LNCaP clone FGC (cell line): ENCODE results near the gene CXCL8.

Source experiments
- DNase-seq: peaks from one replicate; pipeline ENCODE4 v3.0.0-alpha.2; 2011; ENCODE audit warnings: low read depth
- H3K4me3 ChIP-seq: 2 replicates; pipeline ENCODE4 v1.5.1; 2011; ENCODE audit warnings: mild to moderate bottlenecking, low read depth, low read length, control low read depth
- TF ChIP-seq, protein P1 (sequence below): IDR thresholded peaks from 2 replicates; pipeline ENCODE4 v1.5.1; 2012; ENCODE audit warnings: mild to moderate bottlenecking; ENCODE audit not compliant: control insufficient read depth, insufficient read depth; ENCODE audit errors: extremely low read depth

The CXCL8 gene

DNA sequence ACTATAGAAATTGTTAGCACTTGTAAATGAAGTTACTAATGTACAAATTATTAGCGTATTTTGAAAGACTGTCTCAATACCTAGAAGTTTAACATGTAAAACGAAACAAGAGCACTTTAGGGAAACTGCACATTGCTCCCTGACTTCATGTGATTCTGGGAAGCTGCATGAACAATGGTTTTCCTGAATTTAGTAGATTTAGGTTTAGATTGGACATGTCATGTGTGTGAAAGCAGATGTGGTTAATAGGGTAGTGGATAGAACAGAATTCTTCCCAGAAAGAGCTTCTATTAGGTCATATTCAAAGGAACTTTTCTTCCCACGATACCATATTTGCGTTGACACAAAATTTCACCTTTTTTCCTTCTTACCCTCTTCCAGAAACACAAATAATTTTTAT, 14.9 kb upstream of the CXCL8 start:
- H3K4me3 ChIP-seq: no peak overlapping the region
- TF ChIP-seq, protein P1, sequence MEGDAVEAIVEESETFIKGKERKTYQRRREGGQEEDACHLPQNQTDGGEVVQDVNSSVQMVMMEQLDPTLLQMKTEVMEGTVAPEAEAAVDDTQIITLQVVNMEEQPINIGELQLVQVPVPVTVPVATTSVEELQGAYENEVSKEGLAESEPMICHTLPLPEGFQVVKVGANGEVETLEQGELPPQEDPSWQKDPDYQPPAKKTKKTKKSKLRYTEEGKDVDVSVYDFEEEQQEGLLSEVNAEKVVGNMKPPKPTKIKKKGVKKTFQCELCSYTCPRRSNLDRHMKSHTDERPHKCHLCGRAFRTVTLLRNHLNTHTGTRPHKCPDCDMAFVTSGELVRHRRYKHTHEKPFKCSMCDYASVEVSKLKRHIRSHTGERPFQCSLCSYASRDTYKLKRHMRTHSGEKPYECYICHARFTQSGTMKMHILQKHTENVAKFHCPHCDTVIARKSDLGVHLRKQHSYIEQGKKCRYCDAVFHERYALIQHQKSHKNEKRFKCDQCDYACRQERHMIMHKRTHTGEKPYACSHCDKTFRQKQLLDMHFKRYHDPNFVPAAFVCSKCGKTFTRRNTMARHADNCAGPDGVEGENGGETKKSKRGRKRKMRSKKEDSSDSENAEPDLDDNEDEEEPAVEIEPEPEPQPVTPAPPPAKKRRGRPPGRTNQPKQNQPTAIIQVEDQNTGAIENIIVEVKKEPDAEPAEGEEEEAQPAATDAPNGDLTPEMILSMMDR: no peak
- no peak for DNase-seq

DNA sequence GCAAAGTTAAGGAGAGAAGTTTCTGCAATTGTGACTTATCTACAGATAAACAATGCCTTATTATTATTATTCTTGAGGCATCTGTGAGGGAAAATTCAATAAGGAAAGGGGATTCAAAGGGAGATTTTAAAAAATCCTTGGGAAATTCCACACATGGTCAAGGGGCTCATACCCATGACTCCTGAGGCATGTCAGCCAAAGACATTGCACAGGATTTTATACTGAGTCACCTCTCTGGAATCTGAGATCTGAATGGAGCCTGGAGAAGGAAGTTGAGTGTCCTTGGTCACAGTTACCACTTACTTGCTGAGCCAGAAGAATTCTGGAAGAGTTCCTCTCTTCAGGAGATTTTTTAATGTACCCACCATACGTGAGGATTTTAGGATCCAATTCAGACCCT, 14.4 kb upstream of the CXCL8 start:
- no peak for DNase-seq
- H3K4me3 ChIP-seq: no peak overlapping the region
- TF ChIP-seq, protein P1: no peak

DNA sequence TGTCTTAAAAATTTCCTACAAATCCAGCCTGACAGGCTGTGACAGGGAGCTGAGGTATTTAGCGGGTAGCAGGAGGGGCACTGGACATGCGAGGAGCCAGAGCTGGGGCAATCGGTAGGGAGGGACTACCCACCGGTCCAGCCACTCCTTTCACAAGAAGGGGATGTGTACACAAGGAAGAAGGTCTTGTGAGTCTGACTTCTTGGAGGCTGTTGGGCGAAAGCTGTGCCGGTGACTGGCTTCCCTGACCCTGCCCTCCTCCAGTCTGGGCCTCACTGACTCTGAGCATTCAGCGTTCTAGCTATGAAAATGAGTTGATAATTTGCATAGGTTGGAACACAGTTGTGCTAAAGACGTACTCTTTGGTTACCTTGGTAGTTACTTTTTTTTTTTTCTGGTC, 12.7 kb upstream of the CXCL8 start:
- TF ChIP-seq, protein P1: no peak
- no peak overlapping the region for H3K4me3 ChIP-seq
- no peak for DNase-seq

DNA sequence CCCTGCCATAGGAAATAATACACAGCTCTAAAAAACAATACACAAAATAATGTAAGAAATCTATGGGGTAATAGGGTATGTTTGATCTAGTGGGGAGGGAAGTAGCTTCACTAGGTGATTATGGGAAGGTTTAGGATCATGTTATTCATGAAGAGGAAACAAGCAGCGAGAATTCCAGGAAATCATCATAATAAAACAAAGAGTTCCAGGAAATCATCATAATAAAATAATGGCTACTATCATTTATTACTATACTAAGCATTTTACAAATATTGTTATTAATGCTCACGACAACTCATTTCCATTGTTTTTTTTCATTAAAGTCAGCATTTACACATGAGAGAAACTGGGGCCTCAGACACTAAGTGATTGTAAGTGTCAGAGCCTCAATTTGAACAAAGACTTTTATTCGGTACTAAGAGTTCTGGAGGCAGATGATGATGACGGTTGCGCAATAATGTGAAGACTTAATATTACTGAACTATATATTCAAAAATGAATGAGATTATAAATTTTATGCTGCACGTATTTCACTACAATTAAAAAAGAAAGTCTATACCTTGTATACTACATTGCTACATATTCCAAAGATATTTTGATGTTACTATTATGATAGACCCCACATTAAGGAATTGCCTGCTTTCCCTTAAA, 12.2 kb upstream of the CXCL8 start:
- TF ChIP-seq, protein P1: no peak
- no peak overlapping the region for H3K4me3 ChIP-seq
- DNase-seq: no peak

DNA sequence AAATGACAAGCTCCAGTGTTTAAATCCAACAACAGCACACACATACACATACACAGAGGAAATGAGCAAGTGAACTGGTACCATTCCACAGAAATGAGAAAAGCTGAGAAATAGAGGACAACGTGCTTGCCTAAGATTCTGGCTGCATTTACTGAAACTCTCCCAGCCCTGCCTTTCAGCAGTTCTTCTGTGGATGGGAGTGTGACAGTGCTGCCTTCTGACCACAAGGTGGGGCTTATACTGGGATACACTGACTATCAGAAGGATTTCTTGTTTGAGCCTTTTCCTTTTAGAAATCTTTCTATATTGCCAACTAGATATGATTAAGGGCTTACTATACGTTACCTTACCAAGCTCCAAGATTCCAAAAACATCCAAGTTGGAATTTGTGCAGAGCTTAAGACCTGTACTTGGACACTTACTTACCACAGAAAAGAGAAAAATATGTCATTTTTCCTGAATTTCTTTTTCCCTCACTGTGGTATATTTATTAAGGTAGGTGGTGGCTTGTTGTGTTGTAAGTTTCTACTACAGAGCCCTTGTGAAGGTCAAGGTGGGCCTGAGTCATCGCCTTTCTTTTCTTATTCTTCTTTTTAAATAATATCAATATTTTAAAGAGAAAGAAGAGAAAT, 10.7 kb upstream of the CXCL8 start:
- TF ChIP-seq, protein P1: peak; percentile 86
- no peak overlapping the region for H3K4me3 ChIP-seq
- DNase-seq: peak; percentile 49

DNA sequence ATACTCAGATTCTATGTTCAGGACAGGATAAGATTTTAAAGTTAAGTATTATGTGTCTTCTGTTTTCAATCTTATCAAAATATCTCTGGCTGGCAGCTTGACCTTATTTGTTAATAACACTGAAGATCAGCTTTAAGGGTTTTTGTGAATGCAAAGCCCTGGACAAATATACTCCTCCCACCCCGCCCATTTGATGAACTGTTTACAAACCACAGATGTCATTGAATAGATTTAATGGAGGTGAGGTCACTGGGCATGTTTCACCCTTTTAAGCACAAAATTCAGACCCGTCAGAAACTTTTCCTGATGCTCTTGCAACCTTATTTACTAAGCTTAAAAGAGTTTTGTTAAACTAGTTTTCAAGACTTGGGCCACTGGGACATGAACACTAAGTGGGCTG, 10.1 kb upstream of the CXCL8 start:
- TF ChIP-seq, protein P1: no peak
- no peak overlapping the region for H3K4me3 ChIP-seq
- peak; percentile 70 for DNase-seq

DNA sequence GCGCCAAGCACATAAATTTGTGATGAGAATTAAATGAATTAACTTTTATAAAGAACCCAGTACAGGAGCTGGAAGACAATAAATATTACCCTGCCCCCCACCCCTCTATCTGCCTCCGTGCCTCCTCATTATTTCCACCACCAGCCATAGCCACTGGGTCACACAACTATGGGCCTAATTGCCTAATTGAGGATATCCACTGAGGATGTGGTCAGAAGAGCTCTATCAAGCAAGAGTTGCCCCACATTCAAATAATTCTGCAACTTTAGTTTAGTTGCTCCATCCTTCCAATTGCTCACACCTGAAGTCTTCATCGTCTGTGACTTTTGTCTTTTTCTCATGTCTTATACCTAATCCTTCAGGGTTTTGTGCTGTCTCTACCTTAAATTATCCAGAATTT, 9.5 kb upstream of the CXCL8 start:
- no peak for DNase-seq
- no peak overlapping the region for H3K4me3 ChIP-seq
- TF ChIP-seq, protein P1: no peak
